HepG2 (cell line): ENCODE measurements around the gene FAM174C. TPM values are rescaled to one million over a fixed set of nuclear protein-coding genes. Genes with fewer than 3 reads are reported as not detected.

Experiments used
- ATAC-seq: fragments of 200-7000 bp; cut with Tn5 transposase; 3 replicates; pipeline ENCODE4 v1.9.1; 2020; ENCODE audit warnings: mild to moderate bottlenecking, moderate library complexity
- BruUV-seq: library from RNA; stranded (reverse); fragments of 400-500 nt; replicated peaks from 2 replicates; lab custom pipeline; 2021; lab: Mats Ljungman, UMichigan
- CTCF ChIA-PET: fragments of 300-600 bp; formaldehyde crosslinking; extraction: SDS; loops from one replicate; lab custom pipeline; 2021; ENCODE audit warnings: low total read pairs, inconsistent platforms, low intra/inter-chr PET ratio; lab: Yijun Ruan, JAX
- POLR2A ChIA-PET: fragments of 350-600 bp; sonication (Branson Sonifier 250); formaldehyde crosslinking; loops from one replicate; lab custom pipeline; 2020; ENCODE audit warnings: antibody characterized with exemption, inconsistent platforms; lab: Yijun Ruan, JAX
- DNase-seq: peaks from one replicate; pipeline ENCODE4 v3.0.0-alpha.2; 2015; ENCODE audit warnings: low spot score
- FAIRE-seq: peaks from 3 replicates; lab custom pipeline; 2011; peaks lifted over from hg19 to GRCh38; lab: Jason Lieb, UNC
- H2AFZ ChIP-seq: one replicate; pipeline ENCODE4 v1.6.1; 2011; ENCODE audit warnings: low read length, inconsistent platforms
- H3K27ac ChIP-seq: fragments of 300-600 bp; 3 replicates; pipeline ENCODE4 v1.8.0; 2011; ENCODE audit warnings: mixed run types, mild to moderate bottlenecking, mixed read lengths, low read length, inconsistent platforms; ENCODE audit not compliant: insufficient read depth; ENCODE audit errors: extremely low read length
- H3K27me3 ChIP-seq, 2 experiments: fragments of 200-600 bp in 1 of 2; 2 replicates in 1 of 2; 3 replicates in 1 of 2; pipeline versions ENCODE4 v1.6.0 to v1.8.0; 2011; ENCODE audit warnings: low read length in 2 of 2, mild to moderate bottlenecking in 2 of 2, moderate library complexity in 2 of 2, inconsistent platforms in 1 of 2; ENCODE audit not compliant: insufficient read depth in 2 of 2, control insufficient read depth in 1 of 2
- H3K36me3 ChIP-seq, 2 experiments: fragments of 200-600 bp in 1 of 2; replicated peaks in 1 of 2; 2 replicates in 1 of 2; 3 replicates in 1 of 2; pipeline versions ENCODE4 v1.5.1 to v1.8.0; 2011; ENCODE audit warnings: low read length in 2 of 2, inconsistent platforms in 1 of 2; ENCODE audit not compliant: insufficient read depth in 2 of 2, control insufficient read depth in 1 of 2
- H3K4me1 ChIP-seq: 2 replicates; pipeline ENCODE4 v1.5.1; 2012; ENCODE audit warnings: low read length, inconsistent platforms; ENCODE audit not compliant: insufficient read depth
- H3K4me2 ChIP-seq: 2 replicates; pipeline ENCODE4 v1.6.0; 2011; ENCODE audit warnings: low read depth, low read length, inconsistent platforms
- H3K4me3 ChIP-seq, 3 experiments: fragments of 200-600 bp in 1 of 3; sonication (generic), shearing (Covaris generic) in 1 of 3; replicated peaks in 1 of 3; 2 replicates each; pipeline ENCODE4 v1.5.1; 2011 to 2016; ENCODE audit warnings: low read length in 3 of 3, inconsistent platforms in 2 of 3, low read depth in 2 of 3, mild to moderate bottlenecking in 2 of 3, control low read depth in 1 of 3, mixed read lengths in 1 of 3; ENCODE audit not compliant: insufficient read depth in 1 of 3
- H3K79me2 ChIP-seq: one replicate; pipeline ENCODE4 v1.6.1; 2011; ENCODE audit warnings: low read length, inconsistent platforms; ENCODE audit not compliant: insufficient read depth
- H3K9ac ChIP-seq: 2 replicates; pipeline ENCODE4 v1.6.0; 2011; ENCODE audit warnings: mild to moderate bottlenecking, low read depth, low read length, inconsistent platforms; ENCODE audit not compliant: insufficient read depth
- H3K9me3 ChIP-seq: 2 replicates; pipeline ENCODE4 v1.5.1; 2012; ENCODE audit warnings: mild to moderate bottlenecking, low read length
- H4K20me1 ChIP-seq: 2 replicates; pipeline ENCODE4 v1.6.0; 2011; ENCODE audit warnings: inconsistent platforms, mild to moderate bottlenecking, low read length, moderate library complexity; ENCODE audit not compliant: insufficient read depth
- CREM ChIP-seq, 2 experiments: sonication (generic) in 1 of 2; formaldehyde crosslinking in 1 of 2; IDR thresholded peaks; 2 replicates each; pipeline versions ENCODE4 v1.4.0 to v1.6.1; 2016 to 2020; ENCODE audit warnings: antibody characterized with exemption in 1 of 2, mild to moderate bottlenecking in 1 of 2, missing genetic modification reagents in 1 of 2
- DDIT3 ChIP-seq: sonication (generic); formaldehyde crosslinking; IDR thresholded peaks from 2 replicates; pipeline ENCODE4 v1.4.0; 2020; ENCODE audit warnings: mild to moderate bottlenecking, missing genetic modification reagents
- ELF1 ChIP-seq: sonication (generic); formaldehyde crosslinking; IDR thresholded peaks from 2 replicates; pipeline ENCODE4 v1.4.0; 2020; ENCODE audit warnings: missing genetic modification reagents
- EZH2 ChIP-seq: conservative IDR thresholded peaks from 2 replicates; pipeline ENCODE4 v1.6.1; 2012; ENCODE audit warnings: mild to moderate bottlenecking, low read depth, low read length, moderate library complexity
- GABPB1 ChIP-seq: IDR thresholded peaks from 2 replicates; pipeline ENCODE4 v1.6.1; 2016; ENCODE audit warnings: mild to moderate bottlenecking, missing genetic modification reagents, moderate library complexity, missing compliant biosample characterization
- HNF4A ChIP-seq: sonication (generic); formaldehyde crosslinking; IDR thresholded peaks from 2 replicates; pipeline ENCODE4 v1.4.0; 2020; ENCODE audit warnings: missing genetic modification reagents
- MYNN ChIP-seq: sonication (generic); formaldehyde crosslinking; IDR thresholded peaks from 2 replicates; pipeline ENCODE4 v1.4.0; 2020; ENCODE audit warnings: mild to moderate bottlenecking, low read depth, missing genetic modification reagents
- NFE2 ChIP-seq: sonication (generic); formaldehyde crosslinking; IDR thresholded peaks from 2 replicates; pipeline ENCODE4 v1.4.0; 2020; ENCODE audit warnings: missing genetic modification reagents
- PCBP1 ChIP-seq: fragments of 200-400 bp; formaldehyde crosslinking; IDR thresholded peaks from 2 replicates; pipeline ENCODE4 v1.6.1; 2017; ENCODE audit warnings: mild to moderate bottlenecking, low read depth, low read length, borderline replicate concordance
- RCOR2 ChIP-seq: IDR thresholded peaks from 2 replicates; pipeline ENCODE4 v1.6.1; 2016; ENCODE audit warnings: missing biosample characterization, missing genetic modification reagents
- SOX5 ChIP-seq: IDR thresholded peaks from 2 replicates; pipeline ENCODE4 v1.6.1; 2016; ENCODE audit warnings: borderline replicate concordance
- ZFP90 ChIP-seq: sonication (generic); formaldehyde crosslinking; IDR thresholded peaks from 2 replicates; pipeline ENCODE4 v1.8.0; 2022; ENCODE audit warnings: missing genetic modification reagents, mild to moderate bottlenecking, inconsistent platforms, borderline replicate concordance
- ZFX ChIP-seq: sonication (generic); formaldehyde crosslinking; IDR thresholded peaks from 2 replicates; pipeline ENCODE4 v1.4.0; 2020; ENCODE audit warnings: mild to moderate bottlenecking, low read depth, missing genetic modification reagents, moderate library complexity
- ZNF280D ChIP-seq: sonication (generic); formaldehyde crosslinking; IDR thresholded peaks from 2 replicates; pipeline ENCODE4 v1.5.1; 2020; ENCODE audit warnings: mild to moderate bottlenecking, missing genetic modification reagents
- ZNF501 ChIP-seq: sonication (generic); formaldehyde crosslinking; IDR thresholded peaks from 2 replicates; pipeline ENCODE4 v1.5.1; 2020; ENCODE audit warnings: mild to moderate bottlenecking, moderate library complexity, missing genetic modification reagents
- ZNF879 ChIP-seq: sonication (generic); formaldehyde crosslinking; IDR thresholded peaks from 2 replicates; pipeline ENCODE4 v1.8.1; 2023; ENCODE audit warnings: missing genetic modification reagents
- ZSCAN25 ChIP-seq: sonication (generic); formaldehyde crosslinking; IDR thresholded peaks from 2 replicates; pipeline ENCODE4 v1.8.0; 2022; ENCODE audit warnings: mild to moderate bottlenecking, missing genetic modification reagents
- ZUFSP ChIP-seq: sonication (generic); formaldehyde crosslinking; IDR thresholded peaks from 2 replicates; pipeline ENCODE4 v1.9.0; 2021; ENCODE audit warnings: missing genetic modification reagents, mild to moderate bottlenecking, borderline replicate concordance
- WGBS: methylation state at CpG from one replicate; pipeline ENCODE4 v1.1.6; 2017; ENCODE audit warnings: low lambda C conversion rate; 5-methylcytosine and 5-hydroxymethylcytosine counted together
- in situ Hi-C: cut with HindIII; loops from 2 replicates; pipeline ENCODE4 v1.10.0; 2017; ENCODE audit warnings: low pct_unique_long_range_greater_than_20kb; ENCODE audit not compliant: extremely low pct_ligation_motif_present
- intact Hi-C: fragments of 100-400 bp; cut with micrococcal nuclease; formaldehyde crosslinking; loops from one replicate; pipeline ENCODE4 v1.10.0; 2022; ENCODE audit not compliant: unreplicated experiment
- polyA plus RNA-seq, 8 experiments: library from polyadenylated mRNA; depleted of rRNA in 3 of 8; stranded (reverse) in 7 of 8; unstranded in 1 of 8; fragments of >200 nt; fragmentation: Illumina TruSeq in 4 of 8; extraction: Trizol in 4 of 8; gene quantifications; 2 replicates each; pipeline versions ENCODE4 v1.2.1 to v1.2.3, GENCODE V29; 2011 to 2016; ENCODE audit warnings: low read depth in 4 of 8, missing spikeins in 1 of 8, mixed read lengths in 1 of 8; ENCODE audit not compliant: insufficient read depth in 1 of 8
- total RNA-seq, 5 experiments: library from RNA; depleted of rRNA; stranded (reverse); fragments of >200 nt; fragmentation: Illumina TruSeq; extraction: Trizol; gene quantifications; 2 replicates each; pipeline ENCODE4 v1.2.3, GENCODE V29; 2016; ENCODE audit warnings: low read depth in 1 of 5

FAM174C gene
- total and polyA plus RNA-seq, 2 of the 13 experiments (the other 11 are each of a cell fraction or from before 2014, with no cell fraction given), result 19.5 to 31.3 TPM

GRCh38 chr19:1283207-1283916 lies 8.0 kb downstream of the FAM174C start:
- Histone ChIP-seq H3K4me1 (peaks cover 42% of the 10 kb centered on the region), H3K27me3 (no peaks in the 10 kb centered on the region; a peak in 1 of 5 replicates), H2AFZ (no peak overlapping the region), H3K36me3 (peaks cover 2 to 9% of the 10 kb centered on the region in 2 experiments; a peak in 3 of 5 replicates), H3K79me2 (peaks cover 19% of the 10 kb centered on the region), H3K4me2 (peak overlapping the region; percentile 89), H4K20me1 (no peaks in the 10 kb centered on the region), H3K27ac (peak overlapping the region; percentile 75), H3K9me3 (no peaks in the 10 kb centered on the region), H3K4me3 (peak overlapping the region; percentile 59 to 70 (median 63)), H3K9ac (peak overlapping the region; percentile 60)
- ATAC-seq (peak; percentile 21), FAIRE-seq (peak; percentile 59), DNase-seq (no peak)
- ChIA-PET POLR2A (interaction anchor here (0.6 to 3.5 kb wide), 20 partner anchors 8 to 208 kb away, joined by 3 to 61 read pairs (median 6); partner anchors contain the start of genes CIRBP, FAM174C and REEP6), CTCF (no interaction called here)
- intact Hi-C loops, result no loop called here
- in situ Hi-C loops, result loop anchor here (5.0 kb wide), 2 partner anchors 34 to 89 kb away; no protein-coding TSS in a partner anchor
- BruUV-seq, result no TSS peak
- no CpG with 5 or more reads among the region's 29 CpGs for WGBS
- TF ChIP-seq SOX5 (peak; percentile 50; the same call in 1 of the 2 replicates), ZUFSP (no peak), NFE2 (CRISPR knock-in tag) (no peak), ZNF879 (CRISPR knock-in tag) (no peak), ZNF280D (CRISPR knock-in tag) (peak; percentile 74; the same call in 1 of the 2 replicates), ZFX (peak; percentile 40; the same call in 1 of the 2 replicates), ZSCAN25 (peak; percentile 62), ELF1 (CRISPR knock-in tag) (no peak), ZNF501 (CRISPR knock-in tag) (no peak), RCOR2 (CRISPR knock-in tag) (0 out of 2 replicates have a peak, but pooled peaks have one; percentile 47), GABPB1 (CRISPR knock-in tag) (peak; percentile 71; the same call in 1 of the 2 replicates), EZH2 (no peak), CREM (IDR thresholded peaks at IDR 0.05) (peak; percentile 32; the same call in 1 of the 2 replicates), CREM (CRISPR knock-in tag; IDR thresholded peaks at IDR 0.05) (no peak), PCBP1 (no peak), ZFP90 (peak; percentile 79), MYNN (no peak), DDIT3 (CRISPR knock-in tag) (no peak), HNF4A (CRISPR knock-in tag) (peak; percentile 86)
